HG02938 (cell line): ENCODE data around the gene FILIP1.

ENCODE experiments used
- ATAC-seq: cut with Tn5 transposase; IDR thresholded peaks from one replicate; pipeline ENCODE4 v1.9.1; 2021; ENCODE audit warnings: mild to moderate bottlenecking, moderate library complexity; ENCODE audit not compliant: unreplicated experiment

FILIP1 gene

GRCh38 chr6:75492386-75493153 lies 1.0 kb downstream of the FILIP1 start:
- ATAC-seq: peak; percentile 25

DNA sequence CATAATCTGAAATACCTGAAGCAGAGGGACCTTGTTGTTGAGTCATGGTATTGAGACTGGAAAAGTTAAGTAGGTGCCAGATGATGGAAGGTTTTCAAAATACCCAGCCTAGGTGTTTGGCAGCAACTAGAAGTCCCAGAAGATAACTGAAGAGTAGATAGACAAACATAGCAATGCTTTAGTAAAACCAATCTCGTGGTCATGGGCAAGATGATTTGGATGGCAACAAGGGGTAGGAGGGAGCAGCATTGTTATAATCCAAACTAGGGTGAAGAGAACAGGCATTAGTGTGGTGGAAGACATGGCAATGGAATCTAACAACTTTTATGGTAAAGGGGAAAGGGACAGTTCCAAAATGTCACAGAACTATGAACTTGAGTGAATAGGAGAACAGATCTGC lies 2.3 kb downstream of the FILIP1 start:
- no peak for ATAC-seq

DNA sequence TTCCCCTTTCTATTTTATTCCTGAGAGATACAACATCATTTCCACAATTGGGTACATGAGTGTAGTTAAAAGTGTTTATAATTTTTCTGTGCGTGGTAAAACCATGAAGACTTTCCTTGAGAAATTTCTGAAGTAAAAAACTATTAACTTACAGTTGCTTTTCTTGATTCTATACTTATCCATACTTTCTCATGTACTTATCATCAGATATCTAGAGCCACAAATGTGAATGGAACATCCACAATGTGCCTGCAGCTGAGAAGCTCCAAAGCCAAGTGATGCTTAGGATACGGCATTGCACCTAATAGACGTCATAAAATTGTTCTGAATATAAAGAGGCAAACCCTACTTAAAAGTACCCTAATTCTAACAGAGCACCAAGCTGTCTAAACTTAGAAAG lies 2.9 kb downstream of the FILIP1 start:
- no peak for ATAC-seq

DNA sequence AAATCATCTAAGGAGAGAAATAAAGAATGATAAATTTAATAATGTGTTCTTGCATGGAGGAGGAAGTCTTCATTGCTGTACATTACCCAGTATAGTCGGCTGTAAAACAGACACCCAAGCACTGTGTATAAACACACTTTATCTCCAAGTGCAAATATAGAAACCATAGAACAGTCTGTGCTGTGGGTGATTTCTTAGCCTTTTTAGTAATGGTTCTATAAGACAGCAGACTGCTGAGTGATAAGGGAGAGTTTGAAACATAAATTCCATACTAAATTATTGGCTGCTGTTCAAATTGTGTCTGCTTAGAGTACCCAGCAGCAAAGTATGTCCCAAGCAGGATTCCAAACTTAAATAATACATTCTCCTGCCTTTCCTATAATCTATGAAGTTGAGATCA lies 4.6 kb downstream of the FILIP1 start:
- ATAC-seq: no peak

- no peak for ATAC-seq
Observed at GRCh38 chr6:75488033-75488432, 5.6 kb downstream of the FILIP1 start.

DNA sequence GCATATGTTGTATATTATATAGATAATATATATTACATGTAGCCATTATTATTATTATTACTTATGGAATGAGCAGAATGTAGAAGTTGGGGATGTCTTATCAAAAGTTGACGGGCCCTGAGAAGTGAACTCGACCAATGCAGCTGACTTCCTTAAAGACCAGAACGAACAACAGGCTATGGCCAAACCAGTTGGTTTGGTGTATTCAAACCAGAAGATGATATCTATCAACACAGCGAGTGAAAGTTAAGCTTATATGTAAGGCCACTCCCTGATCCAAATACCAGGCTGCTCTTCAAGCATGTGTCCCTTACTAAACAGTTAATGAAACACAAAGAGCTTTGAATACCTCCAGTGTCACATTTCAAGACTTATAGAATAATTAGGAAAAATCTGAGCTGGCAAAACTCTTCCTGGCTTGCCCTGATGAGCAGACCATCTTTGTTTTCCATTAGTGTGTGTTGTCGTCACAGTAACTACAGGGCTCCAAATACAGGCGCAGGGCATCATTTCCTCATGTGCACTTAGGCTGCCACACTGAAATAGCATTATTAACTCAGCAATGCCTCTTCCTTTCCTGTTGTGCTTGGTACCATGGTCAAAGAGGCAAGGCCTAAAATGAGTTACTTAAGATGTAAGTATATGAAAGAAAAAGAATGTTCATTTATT lies 6.6 kb downstream of the FILIP1 start:
- no peak for ATAC-seq

GRCh38 chr6:75484535-75484934 lies 9.1 kb downstream of the FILIP1 start:
- peak; percentile 96 for ATAC-seq

GRCh38 chr6:75483136-75483952 lies 10.3 kb downstream of the FILIP1 start:
- ATAC-seq: no peak

- ATAC-seq: no peak
Observed at GRCh38 chr6:75481936-75482593, 11.5 kb downstream of the FILIP1 start.

DNA sequence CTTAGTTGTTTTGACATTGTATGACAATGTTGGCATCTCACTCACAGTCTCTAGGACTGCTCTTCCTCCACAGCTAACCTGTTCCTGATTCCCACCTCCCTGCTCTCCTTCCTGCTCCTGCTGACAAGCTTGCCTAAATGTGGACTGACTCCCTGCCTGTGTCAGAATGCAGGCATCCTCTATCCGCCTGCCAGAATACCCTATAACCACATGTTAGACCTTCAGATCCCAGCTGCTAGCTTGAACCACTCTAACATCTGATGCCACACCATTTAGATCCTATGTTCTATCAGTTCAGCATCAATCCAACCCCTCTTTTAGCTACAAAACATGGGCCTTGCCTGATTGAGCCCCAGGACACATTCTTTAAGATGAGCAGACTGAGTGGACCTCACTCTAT lies 12.2 kb downstream of the FILIP1 start:
- ATAC-seq: no peak

DNA sequence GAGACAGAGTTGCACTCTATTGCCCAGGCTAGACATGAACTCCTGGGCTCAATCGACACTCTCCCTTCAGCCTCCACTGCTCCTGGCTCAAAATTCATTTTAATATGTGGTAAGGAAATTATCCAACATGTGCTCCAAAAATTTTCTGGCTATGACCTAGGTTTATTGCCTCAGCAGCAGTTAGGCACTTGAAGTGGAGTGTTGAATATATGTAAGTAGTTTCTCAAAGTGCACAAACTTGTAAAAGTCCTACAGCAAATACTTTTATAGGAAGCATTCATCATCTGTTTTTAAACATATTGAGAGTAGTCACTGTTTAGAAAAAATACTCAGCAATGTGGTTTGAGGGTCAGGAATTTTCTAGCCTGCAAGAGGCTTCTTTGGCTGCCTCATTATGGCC lies 13.2 kb downstream of the FILIP1 start:
- no peak for ATAC-seq

DNA sequence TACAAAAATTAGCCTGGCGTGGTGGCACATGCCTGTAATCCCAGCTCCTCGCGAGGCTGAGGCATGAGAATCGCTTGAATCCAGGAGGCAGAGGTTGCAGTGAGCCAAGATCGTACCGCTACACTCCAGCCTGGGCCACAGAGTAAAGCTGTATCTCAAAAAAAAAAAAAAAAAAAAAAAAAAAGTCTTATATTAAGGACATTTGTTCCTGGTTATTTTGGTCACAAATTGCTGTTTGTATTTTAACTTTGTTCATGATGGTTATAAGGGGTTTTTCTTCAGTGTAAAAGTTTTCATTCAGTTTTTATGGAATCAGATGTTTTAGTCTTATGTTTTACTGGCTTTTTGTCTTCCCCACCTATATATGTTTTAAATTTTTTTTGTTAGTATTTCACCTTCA lies 13.9 kb downstream of the FILIP1 start:
- ATAC-seq: no peak

GRCh38 chr6:75478929-75479328 lies 14.7 kb downstream of the FILIP1 start:
- ATAC-seq: no peak

DNA sequence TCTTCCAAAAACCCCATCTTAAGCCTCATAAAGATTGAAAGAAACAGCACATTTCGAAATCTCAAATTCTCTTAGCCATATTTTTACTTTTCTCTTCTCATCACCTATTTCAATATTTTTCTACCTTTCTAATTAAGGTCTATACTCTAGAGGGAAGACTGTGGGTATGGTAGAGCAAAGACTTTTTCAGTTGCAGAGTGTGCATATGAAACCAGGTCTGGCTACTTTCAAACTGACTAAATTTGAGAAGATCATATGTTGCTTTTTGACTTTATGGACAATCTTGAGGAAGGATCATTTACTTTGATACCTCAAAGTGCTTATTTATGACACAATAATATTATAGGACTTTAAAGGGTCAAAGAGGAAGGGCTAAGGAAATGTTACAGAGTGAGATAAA lies 20.7 kb downstream of the FILIP1 start:
- peak; percentile 92 for ATAC-seq

GRCh38 chr6:75467966-75468365 lies 25.6 kb downstream of the FILIP1 start:
- no peak for ATAC-seq

- ATAC-seq: no peak
Observed at GRCh38 chr6:75467284-75467683, 26.3 kb downstream of the FILIP1 start.

GRCh38 chr6:75466636-75467035 lies 27.0 kb downstream of the FILIP1 start:
- ATAC-seq: no peak

DNA sequence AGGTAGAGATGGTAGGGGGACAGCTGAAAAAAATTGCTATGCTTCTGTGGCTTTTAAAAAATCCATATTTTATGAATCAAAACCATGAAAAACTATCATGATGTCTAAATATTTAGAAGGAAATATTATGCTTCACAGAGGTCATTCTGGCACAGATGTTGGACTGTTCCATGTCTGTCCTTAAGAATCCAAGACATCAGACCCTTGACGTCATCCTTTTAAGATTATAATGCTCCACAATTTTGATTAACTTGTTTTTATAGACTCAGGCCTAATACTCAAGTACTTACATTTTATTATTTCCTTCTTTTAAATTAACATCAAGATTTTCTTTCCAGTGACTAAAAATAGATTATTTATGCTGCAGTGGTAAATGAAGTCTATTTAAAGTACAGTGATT lies 29.7 kb downstream of the FILIP1 start:
- no peak for ATAC-seq

- no peak for ATAC-seq
Observed at GRCh38 chr6:75463061-75463460, 30.5 kb downstream of the FILIP1 start.

- ATAC-seq: no peak
Observed at GRCh38 chr6:75460681-75461080, 32.9 kb downstream of the FILIP1 start.

DNA sequence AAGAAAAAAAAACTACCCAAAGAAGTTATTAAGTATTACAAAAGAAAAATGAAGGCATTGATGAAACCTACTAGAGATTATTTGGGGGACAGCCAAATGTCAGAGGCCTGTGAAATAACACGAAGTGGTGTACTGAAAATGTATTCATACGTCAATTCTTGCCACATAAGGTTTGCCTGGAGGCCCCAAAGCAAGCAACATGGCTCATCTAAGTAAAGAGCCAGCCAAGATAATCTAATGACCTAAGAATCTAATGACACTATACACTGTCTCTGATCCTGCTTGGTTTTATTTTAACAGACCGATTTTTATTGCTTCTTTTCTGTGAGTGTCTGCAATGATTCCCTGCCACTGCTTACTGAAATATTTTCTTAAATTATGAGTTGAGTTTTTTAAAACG lies 34.7 kb downstream of the FILIP1 start:
- ATAC-seq: no peak
